Measurements from ENCODE around the gene TBX6.

Gene TBX6

GRCh38 chr16:30091474-30092372, at the start of gene TBX6:
Gene TBX6, minus strand, starts transcription at chr16:30091924. Its CDS starts 731 bp downstream, at chr16:30091193.
- Mint-ChIP-seq H3K27ac (peak within 1 kb of the TSS; percentile 82 to 95 (median 83)), H3K27me3 (ENCODE audit: low read depth) (no peaks in the 10 kb centered on the region), H3K9me3 (no peaks in the 10 kb centered on the region), H3K4me1 (peaks cover 41% of the 10 kb centered on the region), H3K36me3 (ENCODE audit: low read depth) (peaks cover 14% of the 10 kb centered on the region), H3K4me3 (peak within 1 kb of the TSS; percentile 87 to 91 (median 91))
- TF ChIP-seq CTCF (IDR thresholded peaks at IDR 0.05; ENCODE audit: unreplicated experiment in 3 of 3): peak; percentile 64 to 79 (median 69)

DNA sequence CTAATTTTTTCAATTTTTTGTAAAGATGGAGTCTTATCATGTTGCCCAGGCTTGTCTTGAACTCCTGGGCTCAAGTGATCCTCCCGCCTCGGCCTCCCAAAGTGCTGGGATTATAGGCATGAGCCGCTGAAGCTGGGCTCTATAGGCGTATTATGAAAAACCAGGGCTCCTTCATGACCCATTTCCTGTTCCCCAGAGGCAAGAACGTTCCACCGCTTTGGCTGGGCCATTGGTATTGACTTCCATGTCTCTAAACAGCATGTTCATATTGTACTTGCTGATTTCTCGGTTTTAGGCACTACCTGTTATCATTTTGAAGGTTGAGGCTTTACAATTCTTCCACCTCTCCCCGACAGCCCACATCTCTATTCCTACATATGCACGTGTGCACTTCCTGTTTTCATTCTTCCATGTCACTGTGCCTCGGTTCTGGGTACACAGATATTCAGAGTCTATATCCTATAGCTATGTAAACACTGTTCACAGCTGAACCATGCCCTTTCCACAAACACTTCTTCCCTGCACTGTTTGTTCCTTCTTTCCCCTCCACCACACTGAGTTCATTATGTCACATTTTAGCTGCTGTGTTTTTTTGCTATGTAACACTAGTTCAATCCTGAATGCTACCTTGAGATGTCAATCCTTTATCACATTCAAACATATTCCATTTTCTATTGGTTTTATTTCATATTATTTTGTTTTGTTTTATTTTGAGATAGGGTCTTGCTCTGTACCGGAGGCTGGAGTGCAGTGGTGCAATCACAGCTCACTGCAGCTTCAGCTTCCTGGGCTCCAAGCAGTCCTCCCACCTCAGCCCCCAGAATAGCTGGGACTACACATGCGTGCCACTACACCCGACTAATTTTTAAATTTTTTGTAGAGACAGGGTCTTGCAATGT, 48.1 kb upstream of the TBX6 start:
- Mint-ChIP-seq H3K4me3 (no peak overlapping the region), H3K27me3 (ENCODE audit: low read depth) (peaks cover 8% of the 10 kb centered on the region), H3K4me1 (peaks cover 5% of the 10 kb centered on the region), H3K9me3 (no peaks in the 10 kb centered on the region), H3K27ac (no peak overlapping the region), H3K36me3 (ENCODE audit: low read depth) (no peaks in the 10 kb centered on the region)
- no peak for TF ChIP-seq CTCF (IDR thresholded peaks at IDR 0.05; ENCODE audit: unreplicated experiment in 3 of 3)

DNA sequence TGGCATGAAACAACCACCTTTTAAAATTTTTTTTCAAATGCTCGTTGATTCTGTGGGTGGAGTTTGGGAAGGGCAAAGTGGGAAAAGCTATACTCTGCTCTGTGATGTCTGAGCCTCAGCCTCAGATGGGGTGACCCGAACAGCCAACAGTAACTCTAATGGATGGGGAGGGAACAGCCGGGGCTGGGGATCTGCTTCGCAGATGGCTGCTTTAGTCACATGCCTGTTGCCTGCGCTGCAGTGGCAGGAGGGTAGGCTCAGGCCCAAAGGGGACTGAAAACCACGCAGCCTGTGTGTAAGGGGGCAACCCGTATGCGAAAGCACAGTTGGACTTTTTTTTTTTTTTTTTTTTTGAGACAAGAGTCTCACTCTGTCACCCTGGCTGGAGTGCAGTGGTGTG, 46.2 kb upstream of the TBX6 start:
- Mint-ChIP-seq H3K36me3 (ENCODE audit: low read depth) (no peaks in the 10 kb centered on the region), H3K27ac (no peak overlapping the region), H3K27me3 (ENCODE audit: low read depth) (peaks cover 4% of the 10 kb centered on the region), H3K4me1 (peaks cover 5% of the 10 kb centered on the region), H3K4me3 (no peak overlapping the region), H3K9me3 (no peaks in the 10 kb centered on the region)
- no peak for TF ChIP-seq CTCF (IDR thresholded peaks at IDR 0.05; ENCODE audit: unreplicated experiment in 3 of 3)

DNA sequence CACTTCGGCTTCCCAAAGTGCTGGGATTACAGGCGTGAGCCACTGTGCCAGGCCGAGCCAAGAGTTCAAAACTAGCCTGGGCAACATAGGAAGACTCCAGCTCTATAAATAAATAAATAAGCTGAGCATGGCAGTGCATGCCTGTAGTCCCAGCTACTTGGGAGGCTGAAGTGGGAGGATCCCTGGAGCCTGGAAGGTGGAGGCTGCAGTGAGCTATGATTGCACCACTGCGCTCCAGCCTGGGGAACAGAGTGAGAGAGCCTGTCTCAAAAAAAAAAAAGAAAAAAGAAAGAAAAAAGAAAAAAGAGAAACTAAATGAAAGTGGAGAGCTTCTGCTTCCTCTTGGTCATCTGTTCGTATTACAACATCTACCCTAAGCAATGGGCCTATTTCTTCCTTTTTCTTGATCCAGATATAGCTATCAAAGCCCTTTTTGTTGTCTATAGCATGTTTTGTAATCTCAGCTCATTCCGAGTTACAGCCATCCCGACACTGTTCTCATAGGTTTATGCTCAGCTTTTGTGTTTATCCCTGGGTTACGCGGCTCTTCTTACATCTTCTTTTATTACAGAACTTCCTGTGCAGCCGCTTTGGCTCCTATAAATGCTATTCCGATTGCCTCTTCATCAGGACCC, 45.4 kb upstream of the TBX6 start:
- no peak overlapping the region for H3K4me3 Mint-ChIP-seq
- peak overlapping the region in 1 of 3 experiments; percentile 21 for H3K27ac Mint-ChIP-seq
- H3K9me3 Mint-ChIP-seq: no peaks in the 10 kb centered on the region
- no peaks in the 10 kb centered on the region for H3K36me3 Mint-ChIP-seq (ENCODE audit: low read depth)
- TF ChIP-seq CTCF (IDR thresholded peaks at IDR 0.05; ENCODE audit: unreplicated experiment in 3 of 3): no peak
- H3K4me1 Mint-ChIP-seq: peaks cover 9% of the 10 kb centered on the region
- H3K27me3 Mint-ChIP-seq (ENCODE audit: low read depth): no peaks in the 10 kb centered on the region

DNA sequence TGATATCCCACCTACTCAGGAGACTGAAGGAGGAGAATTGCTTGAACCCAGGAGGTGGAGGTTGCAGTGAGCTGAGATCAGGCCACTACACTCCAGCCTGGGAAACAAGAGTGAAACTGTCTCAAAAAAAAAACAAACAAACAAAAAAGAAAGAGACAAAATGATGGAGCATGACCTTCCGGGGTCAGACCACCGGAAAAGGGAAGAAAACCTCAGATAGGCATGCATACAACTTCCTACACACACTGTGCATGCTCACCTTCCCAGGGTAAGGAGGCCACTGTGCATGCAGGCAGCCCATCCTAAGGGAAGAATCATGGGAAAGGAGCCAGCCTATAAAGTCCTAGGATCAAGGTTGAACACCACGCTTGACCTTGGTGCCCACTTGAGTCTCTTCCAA, 40.9 kb upstream of the TBX6 start:
- Mint-ChIP-seq H3K27ac (peak overlapping the region in 2 of 3 experiments; percentile 77 to 79), H3K9me3 (no peaks in the 10 kb centered on the region), H3K36me3 (ENCODE audit: low read depth) (no peaks in the 10 kb centered on the region), H3K27me3 (ENCODE audit: low read depth) (peaks cover 3% of the 10 kb centered on the region), H3K4me1 (peaks cover 13% of the 10 kb centered on the region), H3K4me3 (no peak overlapping the region)
- TF ChIP-seq CTCF (IDR thresholded peaks at IDR 0.05; ENCODE audit: unreplicated experiment in 3 of 3): no peak
